ENCODE data around the gene ZBTB7A. TPM values are rescaled to one million over a fixed set of nuclear protein-coding genes. Genes with fewer than 3 reads are reported as not detected.
"Not testable (repeated sequence)": the region's sequence is repeated elsewhere in the genome, so short reads cannot be mapped to it uniquely, and the experiment has no call there.

The ZBTB7A gene
- total and polyA plus RNA-seq, 2 of the 4 experiments (the other 2 are of a cell fraction), result 3.2 to 10.3 TPM

GRCh38 chr19:4011430-4011829 lies 55.3 kb downstream of the ZBTB7A start:
- POLR2A ChIA-PET (ENCODE audit: unreplicated experiment); H3K27ac ChIP-seq (ENCODE audit: insufficient read depth, low read length); H3K4me3 ChIP-seq (ENCODE audit: insufficient read depth, low read depth, low read length); H4K91ac ChIP-seq (ENCODE audit: insufficient read depth, low read depth, low read length); H3K4me2 ChIP-seq (ENCODE audit: low read depth, low read length); intact Hi-C loops (cut with micrococcal nuclease); ATAC-seq (ENCODE audit: low read depth); H4K8ac ChIP-seq (ENCODE audit: low read depth in 2 of 2, low read length in 2 of 2); H3K9me3 ChIP-seq (ENCODE audit: control insufficient read depth, insufficient read depth, low read length); BruUV-seq (replicated peaks); H3K56ac ChIP-seq (ENCODE audit: extremely low read depth, insufficient read depth, low read length); H2BK15ac ChIP-seq (ENCODE audit: low read depth, low read length); CTCF ChIA-PET; H2AK9ac ChIP-seq (replicated peaks; ENCODE audit: low read depth, low read length, poor library complexity); H2AK5ac ChIP-seq (ENCODE audit: low read depth, low read length); DNase-seq; H2BK5ac ChIP-seq (ENCODE audit: low read depth, low read length, poor library complexity, severe bottlenecking); H3K4ac ChIP-seq (ENCODE audit: low read depth, low read length); H3K14ac ChIP-seq (replicated peaks; ENCODE audit: low read depth, low read length); H2AFZ ChIP-seq (replicated peaks; ENCODE audit: low read length, poor library complexity); H3K27me3 ChIP-seq (ENCODE audit: control insufficient read depth, insufficient read depth, low read length); H3K9ac ChIP-seq (ENCODE audit: low read depth, low read length); H2BK120ac ChIP-seq (ENCODE audit: low read depth, low read length); H2BK20ac ChIP-seq (ENCODE audit: low read depth, low read length); H3K18ac ChIP-seq (ENCODE audit: low read depth, low read length); H3K9me1 ChIP-seq (ENCODE audit: insufficient read depth, low read length); in situ Hi-C loops (cut with MboI; ENCODE audit: low sequenced_read_pairs); H3K23ac ChIP-seq (ENCODE audit: low read depth, low read length); H4K5ac ChIP-seq (ENCODE audit: low read depth, low read length); dilution Hi-C loops (cut with HindIII; ENCODE audit: low sequenced_read_pairs, unreplicated experiment): not testable (repeated sequence)
- peaks cover 33 to 88% of the 10 kb centered on the region in 2 experiments for H3K79me1 ChIP-seq (ENCODE audit: low read depth in 1 of 2, low read length in 2 of 2)
- H4K20me1 ChIP-seq (ENCODE audit: insufficient read depth, low read length), result peaks cover 83% of the 10 kb centered on the region
- WGBS, 2 experiments (ENCODE audit: extremely low coverage in 2 of 2, insufficient read length in 1 of 2), result 70% methylated on average over 2 of the region's 6 CpGs; no CpG with 5 or more reads in 1 of the 2 experiments
- peaks cover 24% of the 10 kb centered on the region for H3K4me1 ChIP-seq (ENCODE audit: control insufficient read depth, insufficient read depth, low read length)
- peaks cover 35% of the 10 kb centered on the region for H3K36me3 ChIP-seq (ENCODE audit: control insufficient read depth, insufficient read depth, low read length)
